ENCODE results near the gene PCNT.

- TF ChIP-seq HDGF (IDR thresholded peaks at IDR 0.05; ENCODE audit: borderline replicate concordance): no peak
- no peak for TF ChIP-seq SUZ12 (IDR thresholded peaks at IDR 0.05)
- no peak for TF ChIP-seq FOXM1 (IDR thresholded peaks at IDR 0.05; ENCODE audit: borderline replicate concordance)
- TF ChIP-seq, protein P1, sequence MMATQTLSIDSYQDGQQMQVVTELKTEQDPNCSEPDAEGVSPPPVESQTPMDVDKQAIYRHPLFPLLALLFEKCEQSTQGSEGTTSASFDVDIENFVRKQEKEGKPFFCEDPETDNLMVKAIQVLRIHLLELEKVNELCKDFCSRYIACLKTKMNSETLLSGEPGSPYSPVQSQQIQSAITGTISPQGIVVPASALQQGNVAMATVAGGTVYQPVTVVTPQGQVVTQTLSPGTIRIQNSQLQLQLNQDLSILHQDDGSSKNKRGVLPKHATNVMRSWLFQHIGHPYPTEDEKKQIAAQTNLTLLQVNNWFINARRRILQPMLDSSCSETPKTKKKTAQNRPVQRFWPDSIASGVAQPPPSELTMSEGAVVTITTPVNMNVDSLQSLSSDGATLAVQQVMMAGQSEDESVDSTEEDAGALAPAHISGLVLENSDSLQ (IDR thresholded peaks at IDR 0.05): no peak
- TF ChIP-seq CTBP1 (IDR thresholded peaks at IDR 0.05; ENCODE audit: borderline replicate concordance): no peak
- no peak for TF ChIP-seq SP1 (IDR thresholded peaks at IDR 0.05)
- no peak for TF ChIP-seq BHLHE40 (IDR thresholded peaks at IDR 0.05; ENCODE audit: borderline replicate concordance)
- no peak for TF ChIP-seq FOXK2 (IDR thresholded peaks at IDR 0.05)
- TF ChIP-seq ARNT (IDR thresholded peaks at IDR 0.05): no peak
Observed at GRCh38 chr21:46357335-46357604, 33.3 kb downstream of the PCNT start.
